GM19043 (cell line): ENCODE results near the gene PHACTR1.
"Not testable (repeated sequence)": the region's sequence is repeated elsewhere in the genome, so short reads cannot be mapped to it uniquely, and the experiment has no call there.

Experiments
- ATAC-seq: cut with Tn5 transposase; IDR thresholded peaks from one replicate; pipeline ENCODE4 v1.9.1; 2021; ENCODE audit warnings: low read depth; ENCODE audit not compliant: unreplicated experiment

PHACTR1 gene

GRCh38 chr6:12748815-12749521 is 32.4 kb downstream of the PHACTR1 start:
- no peak for ATAC-seq

- ATAC-seq, result no peak
Observed at GRCh38 chr6:12749531-12750379, 33.2 kb downstream of the PHACTR1 start.

GRCh38 chr6:12750416-12750815 is 33.8 kb downstream of the PHACTR1 start:
- ATAC-seq, result no peak

- no peak for ATAC-seq
Observed at GRCh38 chr6:12751694-12752325, 35.2 kb downstream of the PHACTR1 start.

- no peak for ATAC-seq
Observed at GRCh38 chr6:12753036-12753435, 36.5 kb downstream of the PHACTR1 start.

- no peak for ATAC-seq
Observed at GRCh38 chr6:12760226-12760625, 43.7 kb downstream of the PHACTR1 start.

- no peak for ATAC-seq
Observed at GRCh38 chr6:12760911-12761310, 44.3 kb downstream of the PHACTR1 start.

- no peak for ATAC-seq
Observed at GRCh38 chr6:12761376-12762115, 45.0 kb downstream of the PHACTR1 start.

- ATAC-seq, result not testable (repeated sequence)
Observed at GRCh38 chr6:12762731-12763434, 46.3 kb downstream of the PHACTR1 start.

GRCh38 chr6:12766365-12766764 is 49.8 kb downstream of the PHACTR1 start:
- no peak for ATAC-seq

- no peak for ATAC-seq
Observed at GRCh38 chr6:12767016-12767415, 50.4 kb downstream of the PHACTR1 start.

- ATAC-seq, result no peak
Observed at GRCh38 chr6:12769556-12770256, 53.1 kb downstream of the PHACTR1 start.

GRCh38 chr6:12772416-12772815 is 55.8 kb downstream of the PHACTR1 start:
- no peak for ATAC-seq

- no peak for ATAC-seq
Observed at GRCh38 chr6:12776291-12776690, 59.7 kb downstream of the PHACTR1 start.

GRCh38 chr6:12779772-12780171 is 63.2 kb downstream of the PHACTR1 start:
- no peak for ATAC-seq

- ATAC-seq, result no peak
Observed at GRCh38 chr6:12782136-12782535, 65.6 kb downstream of the PHACTR1 start.

GRCh38 chr6:12785301-12785700 is 68.7 kb downstream of the PHACTR1 start:
- no peak for ATAC-seq

- no peak for ATAC-seq
Observed at GRCh38 chr6:12785921-12786320, 69.4 kb downstream of the PHACTR1 start.

GRCh38 chr6:12791371-12791770 is 74.8 kb downstream of the PHACTR1 start:
- no peak for ATAC-seq

GRCh38 chr6:12798326-12798725 is 81.8 kb downstream of the PHACTR1 start:
- ATAC-seq, result no peak
